ENCODE results near the gene UBE2E3. TPM values are rescaled to one million over a fixed set of nuclear protein-coding genes. Genes with fewer than 3 reads are reported as not detected.

The UBE2E3 gene
- total RNA-seq, 1 experiment from 2014 or later: 181 TPM

- DNase-seq (ENCODE audit: low read depth): peak; percentile 75
These were observed 1.3 kb upstream of the UBE2E3 start for GRCh38 chr2:180978903-180979748.

GRCh38 chr2:180979749-180980105 lies 678 bp upstream of the UBE2E3 start:
- DNase-seq (ENCODE audit: low read depth): no peak

GRCh38 chr2:180980943-180981911 lies 822 bp downstream of the UBE2E3 start:
- DNase-seq (ENCODE audit: low read depth): peak; percentile 32

GRCh38 chr2:180983468-180984242 lies 3.2 kb downstream of the UBE2E3 start:
- peak; percentile 60 for DNase-seq (ENCODE audit: low read depth)

GRCh38 chr2:180985771-180986395 lies 5.5 kb downstream of the UBE2E3 start:
- DNase-seq (ENCODE audit: low read depth): no peak

GRCh38 chr2:180987146-180987545 lies 6.7 kb downstream of the UBE2E3 start:
- no peak for DNase-seq (ENCODE audit: low read depth)

- no peak for DNase-seq (ENCODE audit: low read depth)
These were observed 9.9 kb downstream of the UBE2E3 start for GRCh38 chr2:180990337-180990736.

- no peak for DNase-seq (ENCODE audit: low read depth)
These were observed 10.4 kb downstream of the UBE2E3 start for GRCh38 chr2:180990794-180991193.

GRCh38 chr2:180991361-180991760 lies 11.0 kb downstream of the UBE2E3 start:
- DNase-seq (ENCODE audit: low read depth): no peak

- no peak for DNase-seq (ENCODE audit: low read depth)
These were observed 11.4 kb downstream of the UBE2E3 start for GRCh38 chr2:180991820-180992219.

- no peak for DNase-seq (ENCODE audit: low read depth)
These were observed 12.6 kb downstream of the UBE2E3 start for GRCh38 chr2:180992994-180993393.

GRCh38 chr2:180999274-180999964 lies 19.0 kb downstream of the UBE2E3 start:
- peak; percentile 17 for DNase-seq (ENCODE audit: low read depth)

GRCh38 chr2:181004647-181005325 lies 24.4 kb downstream of the UBE2E3 start:
- DNase-seq (ENCODE audit: low read depth): no peak

- no peak for DNase-seq (ENCODE audit: low read depth)
These were observed 24.9 kb downstream of the UBE2E3 start for GRCh38 chr2:181005326-181005655.

GRCh38 chr2:181005809-181006208 lies 25.4 kb downstream of the UBE2E3 start:
- no peak for DNase-seq (ENCODE audit: low read depth)

GRCh38 chr2:181007086-181007837 lies 26.9 kb downstream of the UBE2E3 start:
- no peak for DNase-seq (ENCODE audit: low read depth)

- DNase-seq (ENCODE audit: low read depth): no peak
These were observed 28.0 kb downstream of the UBE2E3 start for GRCh38 chr2:181008407-181008806.

- no peak for DNase-seq (ENCODE audit: low read depth)
These were observed 40.9 kb downstream of the UBE2E3 start for GRCh38 chr2:181021199-181021789.

- no peak for DNase-seq (ENCODE audit: low read depth)
These were observed 42.2 kb downstream of the UBE2E3 start for GRCh38 chr2:181022652-181023051.
